ENCODE data around the gene AIG1.

GRCh38 chr6:143335865-143336264 lies 275.2 kb downstream of the AIG1 start:
- TF ChIP-seq CTCF (conservative IDR thresholded peaks at IDR 0.05 in 1 of 2, IDR thresholded peaks at IDR 0.05 in 1 of 2; ENCODE audit: low read depth in 1 of 2, low read length in 2 of 2) (no peak), EZH2 (IDR thresholded peaks at IDR 0.05; ENCODE audit: low read length, missing control alignments) (no peak)
